H1 (cell line): Measurements from ENCODE around the gene PNRC1. TPM values are rescaled to one million over a fixed set of nuclear protein-coding genes. Genes with fewer than 3 reads are reported as not detected.

Source experiments
- CTCF ChIA-PET: fragments of 300-600 bp; sonication (Branson Sonifier 250); formaldehyde crosslinking; loops from one replicate; lab custom pipeline; 2021; ENCODE audit not compliant: partially characterized antibody; lab: Charles Lee
- POLR2A ChIA-PET: fragments of 300-600 bp; sonication (Branson Sonifier 250); formaldehyde crosslinking; loops from one replicate; lab custom pipeline; 2021; ENCODE audit warnings: inconsistent platforms; ENCODE audit not compliant: partially characterized antibody; lab: Charles Lee
- DNase-seq, 2 experiments: peaks; one replicate each; pipeline versions ENCODE4 v3.0.0 to v3.0.0-alpha.2; 2010 to 2022; ENCODE audit warnings: low spot score in 2 of 2, low read depth in 1 of 2, mixed read lengths in 1 of 2
- FAIRE-seq: peaks from 2 replicates; lab custom pipeline; 2011; peaks lifted over from hg19 to GRCh38; lab: Jason Lieb, UNC
- H2AFZ ChIP-seq: 2 replicates; pipeline ENCODE4 v1.8.1; 2012; ENCODE audit warnings: low read length, inconsistent platforms
- H2AK5ac ChIP-seq: 2 replicates; pipeline ENCODE4 v1.6.1; 2013; ENCODE audit warnings: low read depth, low read length
- H2BK120ac ChIP-seq: replicated peaks from 2 replicates; pipeline ENCODE3; 2013; ENCODE audit warnings: low read depth, low read length, inconsistent platforms
- H2BK12ac ChIP-seq: 2 replicates; pipeline ENCODE4 v1.6.1; 2013; ENCODE audit warnings: low read depth, low read length
- H2BK15ac ChIP-seq: 2 replicates; pipeline ENCODE4 v1.6.1; 2013; ENCODE audit warnings: low read length
- H2BK20ac ChIP-seq: 2 replicates; pipeline ENCODE4 v1.6.1; 2013; ENCODE audit warnings: low read length
- H2BK5ac ChIP-seq: 2 replicates; pipeline ENCODE4 v1.6.1; 2013; ENCODE audit warnings: low read depth, low read length
- H3K14ac ChIP-seq: 2 replicates; pipeline ENCODE4 v1.6.1; 2013; ENCODE audit warnings: inconsistent platforms; ENCODE audit not compliant: insufficient read length
- H3K18ac ChIP-seq: 2 replicates; pipeline ENCODE4 v1.6.1; 2013; ENCODE audit warnings: low read length; ENCODE audit errors: extremely low read depth
- H3K23ac ChIP-seq: 2 replicates; pipeline ENCODE4 v1.6.1; 2013; ENCODE audit warnings: inconsistent platforms; ENCODE audit not compliant: insufficient read length
- H3K23me2 ChIP-seq: 2 replicates; pipeline ENCODE4 v1.6.1; 2013; ENCODE audit warnings: low read depth, low read length
- H3K27ac ChIP-seq: 2 replicates; pipeline ENCODE4 v1.6.1; 2011; ENCODE audit warnings: low read depth, low read length, inconsistent platforms
- H3K27me3 ChIP-seq, 4 experiments: replicated peaks in 1 of 4; 1 replicate in 1 of 4; 2 replicates in 3 of 4; pipeline versions ENCODE4 v1.6.1 to v1.8.1; 2011 to 2013; ENCODE audit warnings: low read length in 3 of 4, mild to moderate bottlenecking in 3 of 4, inconsistent platforms in 2 of 4, mixed read lengths in 2 of 4, moderate library complexity in 1 of 4; ENCODE audit not compliant: control insufficient read depth in 3 of 4, insufficient read depth in 3 of 4; ENCODE audit errors: extremely low read depth in 1 of 4
- H3K36me3 ChIP-seq, 4 experiments: 2 replicates each; pipeline versions ENCODE4 v1.6.1 to v1.8.1; 2011 to 2013; ENCODE audit warnings: mild to moderate bottlenecking in 4 of 4, low read length in 3 of 4, moderate library complexity in 2 of 4, control low read depth in 1 of 4, inconsistent platforms in 1 of 4; ENCODE audit not compliant: insufficient read depth in 4 of 4, control insufficient read depth in 2 of 4
- H3K4ac ChIP-seq: replicated peaks from 2 replicates; pipeline ENCODE3; 2013; ENCODE audit warnings: low read length, low read depth, mixed read lengths, inconsistent platforms; ENCODE audit not compliant: insufficient read length
- H3K4me1 ChIP-seq, 4 experiments: replicated peaks in 1 of 4; 1 replicate in 1 of 4; 2 replicates in 3 of 4; pipeline versions ENCODE4 v1.6.1 to v1.8.1; 2011 to 2013; ENCODE audit warnings: low read length in 3 of 4, inconsistent platforms in 2 of 4, mixed read lengths in 1 of 4; ENCODE audit not compliant: insufficient read depth in 4 of 4, control insufficient read depth in 3 of 4
- H3K4me2 ChIP-seq, 2 experiments: 2 replicates each; pipeline versions ENCODE4 v1.6.1 to v1.8.1; 2011 to 2013; ENCODE audit warnings: low read depth in 2 of 2, low read length in 2 of 2, control low read depth in 1 of 2, inconsistent platforms in 1 of 2, mild to moderate bottlenecking in 1 of 2; ENCODE audit not compliant: insufficient read depth in 1 of 2
- H3K4me3 ChIP-seq, 4 experiments: fragments of 200-600, 300-600 bp in 1 of 4; sonication (generic), shearing (Covaris generic), sonication (Bioruptor Twin) in 1 of 4; 2 replicates each; pipeline versions ENCODE4 v1.5.1 to v1.8.1; 2011 to 2016; ENCODE audit warnings: low read length in 4 of 4, low read depth in 3 of 4, control low read depth in 2 of 4, inconsistent platforms in 2 of 4, mild to moderate bottlenecking in 2 of 4, mixed read lengths in 1 of 4, moderate library complexity in 1 of 4; ENCODE audit not compliant: insufficient read depth in 2 of 4; ENCODE audit errors: extremely low read depth in 1 of 4
- H3K56ac ChIP-seq: replicated peaks from 2 replicates; pipeline ENCODE3; 2013; ENCODE audit warnings: low read depth, mild to moderate bottlenecking, mixed read lengths, low read length, inconsistent platforms; ENCODE audit not compliant: insufficient read length
- H3K79me1 ChIP-seq: 2 replicates; pipeline ENCODE4 v1.6.1; 2013; ENCODE audit warnings: low read depth, low read length, control low read depth
- H3K79me2 ChIP-seq, 2 experiments: 2 replicates each; pipeline versions ENCODE4 v1.6.1 to v1.8.1; 2012 to 2013; ENCODE audit warnings: low read length in 2 of 2, mild to moderate bottlenecking in 2 of 2, inconsistent platforms in 1 of 2; ENCODE audit not compliant: insufficient read depth in 2 of 2, control insufficient read depth in 1 of 2
- H3K9ac ChIP-seq, 4 experiments: replicated peaks in 1 of 4; 1 replicate in 1 of 4; 2 replicates in 3 of 4; pipeline versions ENCODE4 v1.6.1 to v1.8.1; 2011 to 2013; ENCODE audit warnings: low read depth in 3 of 4, low read length in 3 of 4, control low read depth in 2 of 4, mild to moderate bottlenecking in 2 of 4, moderate library complexity in 2 of 4, inconsistent platforms in 1 of 4; ENCODE audit errors: extremely low read depth in 1 of 4
- H3K9me3 ChIP-seq, 2 experiments: 2 replicates each; pipeline versions ENCODE4 v1.6.1 to v1.8.1; 2012 to 2013; ENCODE audit warnings: mild to moderate bottlenecking in 2 of 2, moderate library complexity in 2 of 2, control low read depth in 1 of 2, inconsistent platforms in 1 of 2, low read depth in 1 of 2, low read length in 1 of 2, mixed read lengths in 1 of 2; ENCODE audit not compliant: insufficient read depth in 2 of 2
- H4K20me1 ChIP-seq, 2 experiments: replicated peaks in 1 of 2; 2 replicates each; pipeline versions ENCODE3 to v1.8.1; 2011 to 2013; ENCODE audit warnings: inconsistent platforms in 2 of 2, low read length in 2 of 2, mild to moderate bottlenecking in 1 of 2; ENCODE audit not compliant: insufficient read depth in 2 of 2, control insufficient read depth in 1 of 2
- H4K5ac ChIP-seq: 2 replicates; pipeline ENCODE4 v1.6.1; 2013; ENCODE audit warnings: low read length, low read depth, mixed read lengths, inconsistent platforms; ENCODE audit not compliant: insufficient read length
- H4K8ac ChIP-seq: 2 replicates; pipeline ENCODE4 v1.8.0; 2013; ENCODE audit warnings: mild to moderate bottlenecking, moderate library complexity, low read length, inconsistent platforms; ENCODE audit not compliant: insufficient read depth; ENCODE audit errors: extremely low read depth
- H4K91ac ChIP-seq: replicated peaks from 2 replicates; pipeline ENCODE3; 2013; ENCODE audit warnings: low read length, mixed read lengths, inconsistent platforms; ENCODE audit not compliant: insufficient read length
- ASH2L ChIP-seq: fragments of 200-600, 300-600 bp; sonication (generic); IDR thresholded peaks from one replicate; pipeline ENCODE4 v1.7.1; 2017; ENCODE audit warnings: low read length
- CBX8 ChIP-seq: fragments of 300-800, 300-1000 bp; sonication (generic); IDR thresholded peaks from 2 replicates; pipeline ENCODE4 v1.7.1; 2016; ENCODE audit warnings: low read depth, low read length, borderline replicate concordance
- CHD1 ChIP-seq: IDR thresholded peaks from 2 replicates; pipeline ENCODE4 v1.6.1; 2012; ENCODE audit warnings: low read depth, low read length, improper control_type of control experiment
- CREB1 ChIP-seq: IDR thresholded peaks from 2 replicates; pipeline ENCODE4 v1.6.1; 2012; ENCODE audit warnings: inconsistent platforms
- FOSL1 ChIP-seq: IDR thresholded peaks from 2 replicates; pipeline ENCODE4 v1.6.1; 2011; ENCODE audit warnings: mild to moderate bottlenecking, low read depth, low read length, moderate library complexity; ENCODE audit not compliant: insufficient read depth
- GTF2F1 ChIP-seq: IDR thresholded peaks from 2 replicates; pipeline ENCODE4 v1.6.1; 2012; ENCODE audit warnings: low read depth, low read length, improper control_type of control experiment, borderline replicate concordance
- MAFK ChIP-seq: IDR thresholded peaks from 2 replicates; pipeline ENCODE4 v1.6.1; 2012; ENCODE audit warnings: low read depth, mild to moderate bottlenecking, improper control_type of control experiment, low read length
- NRF1 ChIP-seq: IDR thresholded peaks from 2 replicates; pipeline ENCODE4 v1.6.1; 2011; ENCODE audit warnings: mild to moderate bottlenecking, low read depth, low read length, improper control_type of control experiment
- RFX5 ChIP-seq: IDR thresholded peaks from 2 replicates; pipeline ENCODE4 v1.6.1; 2011; ENCODE audit warnings: low read depth, low read length, improper control_type of control experiment, borderline replicate concordance
- SP1 ChIP-seq: IDR thresholded peaks from 2 replicates; pipeline ENCODE4 v1.6.1; 2011; ENCODE audit warnings: low read depth, low read length
- SUZ12 ChIP-seq: fragments of 200-600 bp; sonication (generic); IDR thresholded peaks from 2 replicates; pipeline ENCODE4 v1.6.1; 2012; ENCODE audit warnings: mild to moderate bottlenecking, inconsistent platforms, low read length, moderate library complexity, mixed read lengths
- TEAD4 ChIP-seq: IDR thresholded peaks from 2 replicates; pipeline ENCODE4 v1.6.1; 2012; ENCODE audit warnings: low read depth, low read length, inconsistent platforms, mixed read lengths
- WGBS, 2 experiments: shearing (Covaris generic) in 1 of 2; methylation state at CpG; one replicate each; pipeline versions ENCODE4 v1.1.6 to v1.1.7; 2013 to 2015; ENCODE audit warnings: low lambda C conversion rate in 2 of 2, mixed read lengths in 2 of 2, inconsistent platforms in 1 of 2, low coverage in 1 of 2, missing lambda C conversion rate in 1 of 2; ENCODE audit not compliant: insufficient replicate concordance in 2 of 2, insufficient coverage in 1 of 2, insufficient read length in 1 of 2; ENCODE audit errors: extremely low coverage in 1 of 2, missing lambda C conversion rate in 1 of 2; 5-methylcytosine and 5-hydroxymethylcytosine counted together
- polyA plus RNA-seq, 7 experiments: library from polyadenylated mRNA; depleted of rRNA in 3 of 7; stranded (reverse) in 5 of 7; unstranded in 2 of 7; fragments of >200 nt in 5 of 7; fragments of 200-250 nt in 2 of 7; gene quantifications; 1 replicate in 5 of 7; 2 replicates in 1 of 7; 4 replicates in 1 of 7; pipeline versions ENCODE4 v1.2.1 to v1.2.3, GENCODE V29; 2011 to 2013; ENCODE audit warnings: missing spikeins in 2 of 7, mixed read lengths in 2 of 7
- total RNA-seq: library from RNA; stranded (reverse); fragmentation: NEBNext Ultra II Directional; extraction: Animal tissue kit (Norgen Biotek cat#: 25700); gene quantifications from 2 replicates; pipeline ENCODE4 v1.2.1, GENCODE V29; 2021

Gene PNRC1
- total and polyA plus RNA-seq, 2 of the 8 experiments (the other 6 are each of a cell fraction or from before 2014, with no cell fraction given), result 6.3 to 48.5 TPM

DNA sequence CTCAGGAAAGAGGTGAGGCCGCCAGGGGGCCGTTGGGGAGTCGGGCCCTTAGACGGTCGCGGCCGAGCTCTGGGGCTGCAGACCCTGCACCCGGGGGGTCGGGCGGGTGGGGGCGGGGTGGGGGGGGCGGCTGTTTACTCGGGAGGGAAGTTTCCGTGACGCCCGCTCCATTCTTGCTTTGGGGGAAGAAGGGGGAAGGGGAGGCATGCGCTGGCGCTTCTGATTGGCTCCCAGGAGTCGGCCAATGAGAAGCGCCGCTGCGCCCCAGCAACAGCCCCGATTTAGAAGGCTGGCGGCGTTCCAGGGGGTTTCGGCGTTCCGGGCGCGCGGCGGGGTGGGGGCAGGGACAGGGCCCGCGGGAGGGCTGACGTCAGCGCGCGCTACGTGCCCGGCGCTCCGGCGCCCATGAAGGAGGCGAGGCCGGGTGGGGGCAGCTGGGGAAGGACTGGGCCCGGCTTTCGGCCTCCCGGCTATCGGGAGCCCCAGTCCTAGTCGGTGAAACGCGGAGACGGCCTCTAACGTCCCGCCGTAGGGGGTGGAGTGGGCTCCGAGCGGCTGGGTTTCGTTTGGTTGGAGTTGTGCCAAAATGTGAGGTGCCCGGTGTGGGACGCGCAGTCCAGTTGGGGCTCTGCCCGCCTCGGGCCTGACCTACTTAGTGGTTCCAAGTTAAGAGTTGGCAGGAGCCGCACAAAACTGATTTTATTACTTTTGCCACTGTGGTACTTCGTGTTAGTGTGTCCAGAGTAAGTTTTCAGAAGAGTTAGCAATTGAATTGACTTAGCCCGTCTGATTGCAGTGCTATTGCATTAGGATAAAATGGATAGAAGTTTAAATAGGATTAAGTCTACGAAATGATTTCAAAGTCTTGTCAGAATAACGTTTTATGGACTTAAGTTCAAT lies 1.1 kb downstream of the PNRC1 start:
- Histone ChIP-seq H3K23ac (no peak overlapping the region), H3K9ac (peak overlapping the region; percentile 92 to 97 (median 94)), H3K79me2 (peaks cover 8 to 27% of the 10 kb centered on the region in 2 experiments; a peak in 3 of 4 replicates), H2AK5ac (no peak overlapping the region), H4K8ac (peak overlapping the region; percentile 100; the same call in 1 of the 2 replicates), H4K20me1 (peaks cover 6 to 8% of the 10 kb centered on the region in 2 experiments), H3K79me1 (no peaks in the 10 kb centered on the region), H2BK15ac (no peak overlapping the region; the same call in 1 of the 2 replicates), H3K14ac (no peak overlapping the region), H3K4me2 (peak overlapping the region; percentile 86 to 98), H2BK20ac (no peak overlapping the region), H3K4me1 (peaks cover 8 to 26% (median 13%) of the 10 kb centered on the region in 4 experiments), H2BK12ac (0 out of 2 replicates have a peak overlapping the region, but pooled peaks have one; percentile 52), H2BK120ac (no peak overlapping the region), H3K9me3 (no peaks in the 10 kb centered on the region), H3K36me3 (peaks cover 0 to 19% (median 3%) of the 10 kb centered on the region in 4 experiments; a peak in 2 of 8 replicates), H4K91ac (peak overlapping the region; percentile 15), H3K23me2 (peaks cover 8% of the 10 kb centered on the region), H3K27me3 (no peaks in the 10 kb centered on the region), H3K18ac (peak overlapping the region; percentile 73), H2BK5ac (peak overlapping the region; percentile 98; the same call in 1 of the 2 replicates), H2AFZ (no peak overlapping the region), H3K4ac (peak overlapping the region; percentile 40), H4K5ac (peak overlapping the region; percentile 95), H3K27ac (peak overlapping the region; percentile 95), H3K4me3 (peak overlapping the region; percentile 79 to 98 (median 94)), H3K56ac (peak overlapping the region; percentile 24)
- 2% methylated on average over 25 of the region's 69 CpGs; no CpG with 5 or more reads in 1 of the 2 experiments for WGBS, 2 experiments
- ChIA-PET POLR2A (interaction anchor here (0.8 to 2.1 kb wide), 11 partner anchors 9 to 270 kb away, joined by 3 to 12 read pairs (median 6); partner anchors contain the start of gene SRSF12), CTCF (interaction anchor here (1.1 to 2.0 kb wide), 4 partner anchors 37 to 99 kb away, joined by 3 to 13 read pairs (median 5); partner anchors contain the start of gene SRSF12)
- FAIRE-seq, result no peak
- DNase-seq, result peak; percentile 71 to 92
- TF ChIP-seq GTF2F1, result no peak
- no peak for TF ChIP-seq SUZ12
- no peak for TF ChIP-seq FOSL1
- peak; percentile 78 for TF ChIP-seq RFX5
- TF ChIP-seq CHD1, result no peak
- peak; percentile 43 for TF ChIP-seq ASH2L
- peak; percentile 66; the same call in 1 of the 2 replicates for TF ChIP-seq TEAD4
- peak; percentile 92 for TF ChIP-seq CREB1
- no peak for TF ChIP-seq CBX8
- no peak for TF ChIP-seq NRF1
- TF ChIP-seq MAFK, result no peak
- TF ChIP-seq SP1, result 0 out of 2 replicates have a peak, but pooled peaks have one; percentile 54
